Ovary (tissue), 3 donors: ENCODE measurements around the gene C1S.
A peak's percentile ranks its signal among the peaks of the same experiment; 100 is the strongest.

Experiments used
- CTCF ChIP-seq, 3 donors: fragments of 450-650 bp in 2 of 3; fragments of 200-600 bp in 1 of 3; IDR thresholded peaks; one replicate each; pipeline versions ENCODE4 v1.5.1 to v1.8.0; 2016 to 2022; ENCODE audit warnings: antibody characterized with exemption in 3 of 3, mild to moderate bottlenecking in 1 of 3
- POLR2A ChIP-seq: fragments of 450-650 bp; IDR thresholded peaks from one replicate; pipeline ENCODE4 v1.6.1; 2017; ENCODE audit warnings: antibody characterized with exemption, mild to moderate bottlenecking, moderate library complexity
- donor health status: DM: no; HTN: no; CAD: no.

- TF ChIP-seq CTCF (IDR thresholded peaks at IDR 0.05) (peak in 1 of 3 donors; percentile 16), POLR2A (no peak)
These were observed 40.7 kb downstream of the C1S start for GRCh38 chr12:7101047-7101693.
